Tibial nerve (tissue), 4 donors: Measurements from ENCODE around the gene NUAK2.

Experiments
- EP300 ChIP-seq, 2 donors: sonication (generic); formaldehyde crosslinking; IDR thresholded peaks; one replicate each; pipeline ENCODE4 v1.6.1; 2017; ENCODE audit warnings: antibody characterized with exemption in 2 of 2, mild to moderate bottlenecking in 1 of 2
- POLR2A ChIP-seq, 2 donors: fragments of 450-650 bp; IDR thresholded peaks; one replicate each; pipeline ENCODE4 v1.6.1; 2017; ENCODE audit warnings: antibody characterized with exemption in 2 of 2, mild to moderate bottlenecking in 2 of 2, moderate library complexity in 2 of 2
- TF ChIP-seq, protein P1 (sequence below), 5 experiments: fragments of 200-600 bp in 3 of 5; fragments of 450-650 bp in 2 of 5; sonication (generic) in 3 of 5; IDR thresholded peaks; one replicate each; pipeline ENCODE4 v1.5.1; 2016 to 2019; ENCODE audit warnings: antibody characterized with exemption in 5 of 5, mild to moderate bottlenecking in 3 of 5, moderate library complexity in 2 of 5

DNA sequence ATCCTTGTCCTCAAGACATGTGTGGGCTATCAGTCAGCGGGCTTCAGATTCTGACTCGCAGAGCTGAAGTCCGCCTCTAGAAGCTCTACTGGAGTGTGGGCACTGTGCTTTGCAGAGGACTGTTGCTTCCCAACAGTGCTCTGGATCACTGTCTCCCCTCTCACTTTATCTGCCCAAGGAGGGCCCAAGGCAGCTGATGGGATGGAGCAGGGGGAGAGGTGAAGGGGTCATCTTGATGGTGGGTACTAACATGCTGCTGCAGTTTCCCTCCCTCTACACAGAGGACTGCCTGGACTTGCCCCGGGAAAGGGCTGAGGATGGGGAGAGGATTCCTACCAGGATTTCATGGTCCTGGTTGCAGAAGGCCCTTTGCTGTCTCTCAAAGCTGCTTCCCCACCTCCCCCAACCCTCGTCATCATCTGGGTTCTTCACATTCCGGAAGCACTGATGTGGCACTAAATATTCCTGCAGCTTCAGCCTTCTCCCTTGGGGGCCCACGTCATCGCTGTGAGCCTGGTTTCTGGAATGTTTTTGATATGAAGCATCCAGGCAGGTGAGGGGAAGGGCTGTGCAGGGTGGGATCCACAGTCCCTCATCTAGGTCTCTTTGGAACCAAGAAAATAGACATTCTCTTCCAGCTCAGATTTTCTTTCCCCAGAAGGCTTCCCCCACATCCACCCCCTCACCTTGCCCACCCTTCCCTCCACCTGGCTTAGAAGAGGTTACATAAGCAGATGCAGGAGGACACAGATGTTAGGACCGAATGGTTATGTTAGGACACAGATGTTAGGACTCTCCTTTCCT lies 23.2 kb downstream of the NUAK2 start:
- TF ChIP-seq, protein P1, sequence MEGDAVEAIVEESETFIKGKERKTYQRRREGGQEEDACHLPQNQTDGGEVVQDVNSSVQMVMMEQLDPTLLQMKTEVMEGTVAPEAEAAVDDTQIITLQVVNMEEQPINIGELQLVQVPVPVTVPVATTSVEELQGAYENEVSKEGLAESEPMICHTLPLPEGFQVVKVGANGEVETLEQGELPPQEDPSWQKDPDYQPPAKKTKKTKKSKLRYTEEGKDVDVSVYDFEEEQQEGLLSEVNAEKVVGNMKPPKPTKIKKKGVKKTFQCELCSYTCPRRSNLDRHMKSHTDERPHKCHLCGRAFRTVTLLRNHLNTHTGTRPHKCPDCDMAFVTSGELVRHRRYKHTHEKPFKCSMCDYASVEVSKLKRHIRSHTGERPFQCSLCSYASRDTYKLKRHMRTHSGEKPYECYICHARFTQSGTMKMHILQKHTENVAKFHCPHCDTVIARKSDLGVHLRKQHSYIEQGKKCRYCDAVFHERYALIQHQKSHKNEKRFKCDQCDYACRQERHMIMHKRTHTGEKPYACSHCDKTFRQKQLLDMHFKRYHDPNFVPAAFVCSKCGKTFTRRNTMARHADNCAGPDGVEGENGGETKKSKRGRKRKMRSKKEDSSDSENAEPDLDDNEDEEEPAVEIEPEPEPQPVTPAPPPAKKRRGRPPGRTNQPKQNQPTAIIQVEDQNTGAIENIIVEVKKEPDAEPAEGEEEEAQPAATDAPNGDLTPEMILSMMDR (IDR thresholded peaks at IDR 0.05) = no peak
- TF ChIP-seq POLR2A (IDR thresholded peaks at IDR 0.05) = no peak
- no peak for TF ChIP-seq EP300 (IDR thresholded peaks at IDR 0.05)
